DND-41 (cell line): ENCODE results near the gene FBXL5.
A peak's percentile ranks its signal among the peaks of the same experiment; 100 is the strongest.

Experiments used
- ATAC-seq: fragments of 200-7000 bp; cut with Tn5 transposase; 3 replicates; pipeline ENCODE4 v1.9.1; 2021; ENCODE audit warnings: low read depth; ENCODE audit not compliant: insufficient read depth
- DNase-seq: peaks from one replicate; pipeline ENCODE4 v3.0.0-alpha.2; 2020
- H2AFZ ChIP-seq: 2 replicates; pipeline ENCODE4 v1.6.0; 2012; ENCODE audit warnings: low read depth, low read length
- H3K27ac ChIP-seq: 2 replicates; pipeline ENCODE4 v1.5.1; 2012; ENCODE audit warnings: low read length, inconsistent platforms
- H3K27me3 ChIP-seq: fragments of 200-600 bp; sonication (generic); 2 replicates; pipeline ENCODE4 v1.6.0; 2012; ENCODE audit warnings: low read length, mild to moderate bottlenecking, inconsistent platforms; ENCODE audit not compliant: insufficient read depth, poor library complexity
- H3K36me3 ChIP-seq: 2 replicates; pipeline ENCODE4 v1.5.1; 2012; ENCODE audit warnings: low read length, inconsistent platforms; ENCODE audit not compliant: insufficient read depth
- H3K4me1 ChIP-seq: 2 replicates; pipeline ENCODE4 v1.5.1; 2012; ENCODE audit warnings: mild to moderate bottlenecking, low read length; ENCODE audit not compliant: insufficient read depth
- H3K4me2 ChIP-seq: 2 replicates; pipeline ENCODE4 v1.6.0; 2012; ENCODE audit warnings: mild to moderate bottlenecking, moderate library complexity, low read length, inconsistent platforms; ENCODE audit not compliant: insufficient read depth
- H3K4me3 ChIP-seq, 2 experiments: fragments of 200-600 bp in 1 of 2; shearing (Covaris generic) in 1 of 2; 2 replicates each; pipeline ENCODE4 v1.5.1; 2012 to 2016; ENCODE audit warnings: inconsistent platforms in 2 of 2, low read length in 2 of 2, mild to moderate bottlenecking in 2 of 2, low read depth in 1 of 2, moderate library complexity in 1 of 2
- H3K79me2 ChIP-seq: 2 replicates; pipeline ENCODE4 v1.6.0; 2012; ENCODE audit warnings: low read length, inconsistent platforms; ENCODE audit not compliant: insufficient read depth
- H3K9ac ChIP-seq: 2 replicates; pipeline ENCODE4 v1.6.0; 2012; ENCODE audit warnings: low read depth, mild to moderate bottlenecking, inconsistent platforms, low read length, moderate library complexity
- H3K9me3 ChIP-seq: 2 replicates; pipeline ENCODE4 v1.5.1; 2012; ENCODE audit warnings: low read length, moderate library complexity, mild to moderate bottlenecking, inconsistent platforms; ENCODE audit not compliant: insufficient read depth, severe bottlenecking
- H4K20me1 ChIP-seq: 2 replicates; pipeline ENCODE4 v1.6.0; 2012; ENCODE audit warnings: low read length; ENCODE audit not compliant: insufficient read depth
- CTCF ChIP-seq: IDR thresholded peaks from 2 replicates; pipeline ENCODE4 v1.5.1; 2012; ENCODE audit warnings: borderline replicate concordance, low read length, moderate library complexity, mild to moderate bottlenecking; ENCODE audit not compliant: poor library complexity, severe bottlenecking; ENCODE audit errors: extremely low read depth
- EZH2 ChIP-seq: IDR thresholded peaks from 3 replicates; pipeline ENCODE4 v1.6.1; 2012; ENCODE audit warnings: borderline replicate concordance, low read depth, mild to moderate bottlenecking, moderate library complexity, low read length, inconsistent platforms; ENCODE audit not compliant: severe bottlenecking

The FBXL5 gene

GRCh38 chr4:15677507-15677988, 22.4 kb upstream of the FBXL5 start:
- Histone ChIP-seq H3K4me1 (peaks cover 43% of the 10 kb centered on the region), H3K9me3 (no peaks in the 10 kb centered on the region), H3K9ac (no peak overlapping the region), H3K4me3 (0 out of 4 replicates have a peak overlapping the region, but pooled peaks of 1 of the 2 experiments have one; percentile 21), H3K79me2 (peaks cover 98% of the 10 kb centered on the region), H3K27me3 (no peaks in the 10 kb centered on the region), H2AFZ (no peak overlapping the region), H3K36me3 (peaks cover 16% of the 10 kb centered on the region; the same call in 1 of the 2 replicates), H4K20me1 (no peaks in the 10 kb centered on the region; the same call in 1 of the 2 replicates), H3K27ac (0 out of 2 replicates have a peak overlapping the region, but pooled peaks have one; percentile 8), H3K4me2 (peak overlapping the region; percentile 48)
- TF ChIP-seq CTCF (no peak), EZH2 (no peak)
- ATAC-seq (no peak), DNase-seq (no peak)

GRCh38 chr4:15676899-15677298, 21.7 kb upstream of the FBXL5 start:
- no peak overlapping the region for H2AFZ ChIP-seq
- peak overlapping the region; percentile 48; the same call in 1 of the 2 replicates for H3K4me2 ChIP-seq
- H3K9ac ChIP-seq, result no peak overlapping the region
- no peak overlapping the region for H3K27ac ChIP-seq
- no peaks in the 10 kb centered on the region for H3K9me3 ChIP-seq
- H3K36me3 ChIP-seq, result peaks cover 22% of the 10 kb centered on the region
- peaks cover 2% of the 10 kb centered on the region; the same call in 1 of the 2 replicates for H4K20me1 ChIP-seq
- H3K79me2 ChIP-seq, result peaks cover 98% of the 10 kb centered on the region
- TF ChIP-seq EZH2, result no peak
- TF ChIP-seq CTCF, result no peak
- DNase-seq (no peak), ATAC-seq (no peak)
- no peaks in the 10 kb centered on the region for H3K27me3 ChIP-seq
- H3K4me1 ChIP-seq, result peaks cover 39% of the 10 kb centered on the region
- no peak overlapping the region for H3K4me3 ChIP-seq

- Histone ChIP-seq H3K4me1 (peaks cover 39% of the 10 kb centered on the region), H3K4me3 (no peak overlapping the region), H3K36me3 (peaks cover 24% of the 10 kb centered on the region), H3K4me2 (no peak overlapping the region), H3K27ac (no peak overlapping the region), H3K27me3 (no peaks in the 10 kb centered on the region), H3K9ac (no peak overlapping the region), H2AFZ (no peak overlapping the region), H3K79me2 (peaks cover 97% of the 10 kb centered on the region), H3K9me3 (no peaks in the 10 kb centered on the region), H4K20me1 (peaks cover 2% of the 10 kb centered on the region; the same call in 1 of the 2 replicates)
- TF ChIP-seq EZH2, result no peak
- no peak for TF ChIP-seq CTCF
- DNase-seq (no peak), ATAC-seq (no peak)
Observed at GRCh38 chr4:15676039-15676438, 20.9 kb upstream of the FBXL5 start.

- H3K4me2 ChIP-seq, result no peak overlapping the region
- no peak for ATAC-seq
- no peak for DNase-seq
- peaks cover 92% of the 10 kb centered on the region for H3K79me2 ChIP-seq
- H3K9ac ChIP-seq, result no peak overlapping the region
- H2AFZ ChIP-seq, result no peak overlapping the region
- no peaks in the 10 kb centered on the region for H3K9me3 ChIP-seq
- no peak overlapping the region for H3K4me3 ChIP-seq
- peaks cover 36% of the 10 kb centered on the region for H3K4me1 ChIP-seq
- no peak overlapping the region for H3K27ac ChIP-seq
- peaks cover 2% of the 10 kb centered on the region; the same call in 1 of the 2 replicates for H4K20me1 ChIP-seq
- H3K36me3 ChIP-seq, result peaks cover 24% of the 10 kb centered on the region
- TF ChIP-seq CTCF (no peak), EZH2 (no peak)
- H3K27me3 ChIP-seq, result no peaks in the 10 kb centered on the region
Observed at GRCh38 chr4:15675356-15675755, 20.2 kb upstream of the FBXL5 start.
